ENCODE measurements around the gene P2RY8.
"Not testable (repeated sequence)": the region's sequence is repeated elsewhere in the genome, so short reads cannot be mapped to it uniquely, and the experiment has no call there.

Gene P2RY8, protein sequence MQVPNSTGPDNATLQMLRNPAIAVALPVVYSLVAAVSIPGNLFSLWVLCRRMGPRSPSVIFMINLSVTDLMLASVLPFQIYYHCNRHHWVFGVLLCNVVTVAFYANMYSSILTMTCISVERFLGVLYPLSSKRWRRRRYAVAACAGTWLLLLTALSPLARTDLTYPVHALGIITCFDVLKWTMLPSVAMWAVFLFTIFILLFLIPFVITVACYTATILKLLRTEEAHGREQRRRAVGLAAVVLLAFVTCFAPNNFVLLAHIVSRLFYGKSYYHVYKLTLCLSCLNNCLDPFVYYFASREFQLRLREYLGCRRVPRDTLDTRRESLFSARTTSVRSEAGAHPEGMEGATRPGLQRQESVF

DNA sequence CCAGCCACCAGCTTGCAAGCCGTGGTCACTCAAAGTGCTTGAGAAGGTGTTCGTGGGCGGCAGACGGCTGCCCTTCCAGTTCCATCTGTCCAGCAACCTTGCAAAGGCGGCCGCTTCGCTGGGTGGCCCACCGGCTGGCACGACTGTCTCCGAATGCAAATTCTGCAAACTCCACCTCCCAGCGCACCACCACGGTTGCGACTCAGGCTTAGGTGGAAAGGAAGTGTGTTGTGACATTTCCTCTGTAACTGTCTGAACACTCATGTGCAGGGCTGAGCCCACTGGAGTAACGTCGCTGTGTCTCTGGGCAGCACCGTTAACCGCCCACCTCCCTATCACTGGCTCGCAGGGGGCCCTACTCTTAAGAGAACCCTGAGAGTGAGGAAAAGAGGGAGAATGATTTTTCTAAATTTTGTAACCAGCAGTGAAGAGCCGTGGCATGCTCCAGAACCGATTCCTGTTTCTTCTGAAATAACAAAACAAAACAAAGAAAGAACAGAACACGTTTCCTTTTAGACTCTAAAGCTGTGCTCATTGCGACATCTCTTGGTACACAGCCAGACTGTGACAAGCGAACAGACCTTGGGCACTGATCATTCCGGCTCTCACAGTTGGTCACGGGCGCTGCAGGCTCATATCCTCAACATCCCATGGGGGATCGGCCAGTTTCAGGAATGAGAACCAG is at the start of gene P2RY8:
TSS of gene P2RY8 (minus strand) at position 155 of the 685 bp plus-strand sequence. CDS start 70,627 bp downstream, outside the sequence.
- peak in 1 of 2 experiments; percentile 1 for DNase-seq (ENCODE audit: low read depth in 2 of 2)

DNA sequence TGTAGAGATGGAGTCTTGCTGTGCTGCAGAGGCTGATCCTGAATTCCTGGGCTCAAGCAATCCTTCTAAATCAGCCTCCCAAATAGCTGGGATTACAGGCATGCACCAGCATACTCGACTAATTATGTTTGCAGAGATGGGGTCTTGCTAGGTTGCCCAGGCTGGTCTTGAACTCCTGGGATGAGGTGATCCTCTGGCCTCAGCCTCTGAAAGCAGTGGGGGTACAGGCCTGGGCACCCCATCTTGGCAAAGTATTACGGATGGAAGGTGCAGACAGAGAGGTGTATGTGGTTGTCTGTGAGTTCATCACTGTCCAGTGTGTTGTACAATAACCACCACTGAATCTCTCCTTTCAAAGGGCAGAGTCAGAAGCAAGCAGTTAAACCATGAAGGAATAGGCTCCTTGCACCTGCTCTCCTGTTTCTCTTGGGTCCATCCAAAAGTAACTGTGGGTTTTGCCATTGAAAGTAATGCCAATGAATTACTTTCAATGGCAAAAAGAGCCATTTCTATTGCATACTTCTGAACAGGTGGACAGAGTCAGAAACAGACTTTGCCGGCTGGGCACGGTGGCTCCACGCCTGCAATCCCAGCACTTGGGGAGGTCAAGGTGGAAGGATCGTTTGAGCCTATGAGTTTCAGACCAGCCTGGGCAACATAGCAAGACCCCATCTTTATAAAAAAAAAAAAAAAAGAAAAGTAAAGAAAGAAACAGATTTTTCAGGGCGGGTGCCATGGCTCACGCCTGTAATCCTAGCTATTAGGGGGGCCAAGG is 47.4 kb upstream of the P2RY8 start:
- DNase-seq (ENCODE audit: low read depth in 2 of 2): no peak

DNA sequence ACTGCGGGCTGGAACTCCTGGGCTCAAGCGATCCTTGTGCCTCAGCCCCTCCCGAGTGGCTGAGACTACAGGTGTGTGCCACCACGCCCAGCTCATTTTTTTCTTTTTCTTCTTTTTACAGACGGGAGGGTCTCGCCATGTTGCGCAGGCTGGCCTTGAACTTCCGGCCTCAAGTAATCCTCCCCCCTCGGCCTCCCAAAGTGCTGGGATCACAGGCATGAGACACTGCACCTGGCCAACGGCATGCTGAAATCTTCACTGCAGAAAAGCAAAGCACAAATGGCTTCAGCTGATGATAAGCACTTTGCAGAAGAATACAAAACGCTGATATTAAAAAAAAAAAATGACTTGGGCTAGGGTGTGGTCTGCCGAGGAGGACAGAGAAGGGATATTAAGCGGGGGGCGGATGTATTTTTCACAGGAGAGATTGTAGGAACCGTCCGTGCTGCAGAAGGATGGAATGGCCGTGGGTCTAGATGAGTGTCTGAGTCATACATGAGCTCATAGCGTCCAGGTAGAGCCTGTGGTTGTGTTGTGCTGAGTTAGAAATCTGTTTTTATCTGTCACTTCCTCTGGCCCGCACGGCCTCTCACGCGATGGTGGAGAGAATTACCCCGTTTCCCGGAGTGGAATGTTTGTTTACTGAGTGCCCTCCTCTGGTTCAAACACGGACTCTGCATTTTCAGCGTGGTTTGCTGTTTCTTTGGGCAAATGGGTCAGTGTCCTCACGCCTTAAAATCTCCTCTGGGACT is 45.9 kb upstream of the P2RY8 start:
- no peak for DNase-seq (ENCODE audit: low read depth in 2 of 2)

DNA sequence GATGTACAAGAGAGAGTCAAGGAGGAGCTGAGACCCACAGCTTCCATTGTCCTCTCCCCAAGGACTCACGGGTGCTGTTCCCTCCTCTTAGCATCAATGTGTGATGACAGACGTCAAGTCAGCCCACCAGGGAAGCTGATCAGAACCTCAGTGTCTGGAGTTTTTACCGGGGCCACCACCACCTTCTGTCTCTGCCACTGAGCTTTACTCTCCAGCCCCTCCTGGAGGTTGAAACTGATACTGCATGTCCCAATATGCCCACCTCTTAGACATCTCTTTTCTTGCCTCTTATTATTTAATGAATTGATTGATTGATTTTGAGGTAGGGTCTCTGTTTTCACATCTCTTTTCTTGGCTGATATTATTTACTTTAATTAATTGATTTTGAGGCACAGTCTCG is 44.1 kb upstream of the P2RY8 start:
- no peak for DNase-seq (ENCODE audit: low read depth in 2 of 2)

DNA sequence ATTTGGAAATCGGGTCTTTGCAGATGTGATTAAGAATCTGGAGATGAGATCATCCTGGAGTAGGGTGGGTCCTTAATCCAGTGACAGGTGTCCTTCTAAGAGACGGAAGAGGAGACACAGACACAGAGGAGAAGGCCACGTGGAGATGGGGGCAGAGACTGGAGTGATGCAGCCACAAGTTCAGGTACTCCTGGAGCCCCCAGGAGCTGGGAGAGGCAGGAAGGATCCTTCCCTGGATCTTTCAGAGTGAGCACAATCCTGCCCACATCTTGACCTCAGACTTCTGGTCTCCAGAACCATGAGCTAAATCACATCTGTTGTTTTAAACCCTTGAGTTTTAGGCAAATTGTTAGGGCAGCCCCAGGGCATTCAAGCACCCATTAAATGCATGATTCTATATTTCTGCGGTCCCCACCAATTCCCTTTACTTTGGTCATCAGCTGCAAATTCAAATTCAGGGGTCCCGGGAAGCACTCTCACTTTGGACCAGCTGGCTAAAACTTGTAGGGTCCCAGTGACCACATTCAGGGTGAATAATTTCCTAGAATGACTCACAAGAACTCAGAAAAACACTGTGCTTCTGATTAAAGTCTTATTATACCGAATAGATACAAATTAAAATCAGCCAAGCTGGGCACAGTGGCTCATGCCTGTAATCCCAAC is 41.7 kb upstream of the P2RY8 start:
- DNase-seq (ENCODE audit: low read depth in 2 of 2): no peak

DNA sequence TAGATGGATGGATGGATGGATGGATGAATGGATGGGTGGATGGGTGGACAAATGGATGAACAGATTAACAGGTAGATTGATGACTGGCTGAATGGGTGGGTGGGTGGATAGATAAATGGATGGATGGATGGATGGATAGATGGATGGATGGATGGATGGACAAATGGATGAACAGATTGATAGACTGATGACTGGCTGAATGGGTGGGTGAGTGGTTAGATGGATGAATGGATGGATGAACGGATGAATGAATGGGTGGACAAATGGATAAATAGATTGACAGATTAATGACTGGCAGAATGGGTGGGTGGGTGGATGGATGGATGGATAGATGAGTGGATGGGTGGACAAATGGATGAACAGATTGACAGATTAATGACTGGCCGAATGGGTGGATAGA is 40.9 kb upstream of the P2RY8 start:
- DNase-seq (ENCODE audit: low read depth in 2 of 2): no peak

DNA sequence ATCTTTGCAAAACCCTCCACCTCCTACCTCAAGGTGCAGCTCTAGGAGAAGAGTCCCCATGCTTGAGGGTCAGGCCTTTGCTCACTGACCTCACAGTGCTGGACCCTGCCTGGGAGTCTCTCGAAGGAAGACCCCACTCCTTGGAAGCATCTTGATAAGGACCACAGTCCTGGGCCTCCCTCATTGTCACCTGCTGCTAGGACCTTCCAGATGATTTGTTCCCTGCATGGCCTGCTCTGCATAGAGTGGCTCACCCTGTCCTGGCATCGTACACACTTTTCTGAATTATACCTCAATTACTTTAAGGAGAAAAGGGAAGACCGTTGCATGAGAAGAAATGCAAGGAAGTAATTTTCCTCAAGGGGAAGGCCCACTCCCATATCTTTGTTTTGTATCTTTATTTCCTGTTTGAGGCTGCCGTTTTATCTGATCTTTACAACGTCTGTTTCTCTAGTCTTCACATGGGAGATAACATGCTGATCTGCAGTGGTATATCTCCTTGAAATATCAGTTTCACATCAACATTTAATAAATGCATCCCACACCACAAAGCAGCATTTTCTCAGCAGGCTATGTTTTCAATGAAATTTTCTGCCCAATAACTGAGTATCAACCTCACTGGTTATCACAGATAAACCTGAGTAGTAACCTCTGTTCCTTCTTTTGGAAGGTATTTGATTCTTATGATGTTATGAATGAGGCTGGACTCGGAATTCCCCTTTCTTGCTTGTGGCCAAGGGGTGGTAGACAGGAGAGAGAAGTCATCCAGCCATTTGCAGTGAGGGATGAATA is 39.4 kb upstream of the P2RY8 start:
- DNase-seq (ENCODE audit: low read depth in 2 of 2): no peak

DNA sequence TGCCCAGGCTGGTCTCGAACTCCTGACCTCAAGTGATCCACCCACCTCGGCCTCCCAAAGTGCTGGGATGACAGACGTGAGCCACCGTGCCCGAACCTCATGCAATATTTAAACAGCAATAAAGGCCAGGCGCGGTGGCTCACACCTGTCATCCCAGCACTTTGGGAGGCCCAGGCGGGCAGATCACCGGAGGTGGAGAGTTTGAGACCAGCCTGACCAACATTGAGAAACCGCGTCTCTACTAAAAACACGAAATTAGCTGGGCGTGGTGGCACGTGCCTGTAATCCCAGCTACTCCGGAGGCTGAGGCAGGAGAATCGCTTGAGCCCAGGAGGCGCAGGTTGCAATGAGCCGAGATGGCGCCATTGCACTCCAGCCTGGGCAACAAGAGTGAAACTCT is 37.2 kb upstream of the P2RY8 start:
- DNase-seq (ENCODE audit: low read depth in 2 of 2): not testable (repeated sequence)

DNA sequence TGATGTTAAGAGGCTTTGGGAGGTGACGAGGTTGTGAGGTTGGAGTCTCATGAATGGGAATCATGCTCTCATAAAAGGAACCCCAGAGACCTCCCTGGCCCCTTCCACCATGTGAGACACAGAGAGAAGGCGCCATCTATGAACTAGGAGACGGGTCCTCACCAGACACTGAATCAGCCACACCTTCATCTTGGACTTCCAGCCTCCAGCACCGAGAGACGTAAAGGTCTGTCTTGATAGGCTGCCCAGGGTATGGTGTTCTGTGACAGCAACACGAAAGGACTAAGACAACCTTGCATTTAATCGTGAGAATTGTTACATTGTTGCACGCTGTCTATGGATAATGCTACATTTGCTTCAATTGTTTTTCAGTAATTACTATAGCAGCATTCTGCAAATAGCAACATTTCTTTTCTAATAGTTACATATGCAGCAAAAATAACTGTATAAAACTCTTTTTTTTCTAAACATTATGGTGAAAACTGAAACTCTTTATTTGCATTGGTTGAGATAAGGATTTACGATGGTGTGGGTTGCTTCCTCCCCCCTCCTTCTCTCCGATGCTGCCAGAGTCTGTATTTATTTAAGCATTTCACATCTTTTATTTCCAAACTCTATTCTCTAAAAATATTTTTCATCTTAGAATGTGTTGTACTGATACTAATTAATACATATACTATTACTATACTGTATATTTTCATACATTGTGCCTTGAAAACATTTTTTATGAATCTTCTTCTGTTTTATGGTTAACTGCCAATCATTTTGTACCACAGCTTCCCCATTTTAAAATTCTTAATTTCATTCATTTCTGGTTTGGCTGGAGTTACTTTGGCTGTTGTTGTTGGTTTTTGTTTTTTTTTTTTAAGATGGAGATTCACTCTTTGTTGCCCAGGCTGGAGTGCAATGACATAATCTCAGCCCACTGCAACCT is 28.0 kb upstream of the P2RY8 start:
- DNase-seq (ENCODE audit: low read depth in 2 of 2): no peak

DNA sequence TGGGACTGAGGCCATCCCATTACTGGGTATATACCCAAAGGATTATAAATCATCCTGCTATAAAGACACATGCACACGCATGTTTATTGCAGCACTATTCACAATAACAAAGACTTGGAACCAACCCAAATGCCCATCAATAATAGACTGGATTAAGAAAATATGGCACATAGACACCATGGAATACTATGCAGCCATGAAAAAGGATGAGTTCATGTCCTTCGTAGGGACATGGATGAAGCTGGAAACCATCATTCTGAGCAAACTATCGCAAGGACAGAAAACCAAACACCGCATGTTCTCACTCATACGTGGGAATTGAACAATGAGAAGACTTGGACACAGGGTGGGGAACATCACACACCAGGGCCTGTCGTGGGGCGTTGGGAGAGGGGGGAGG is 27.1 kb upstream of the P2RY8 start:
- not testable (repeated sequence) for DNase-seq (ENCODE audit: low read depth in 2 of 2)

DNA sequence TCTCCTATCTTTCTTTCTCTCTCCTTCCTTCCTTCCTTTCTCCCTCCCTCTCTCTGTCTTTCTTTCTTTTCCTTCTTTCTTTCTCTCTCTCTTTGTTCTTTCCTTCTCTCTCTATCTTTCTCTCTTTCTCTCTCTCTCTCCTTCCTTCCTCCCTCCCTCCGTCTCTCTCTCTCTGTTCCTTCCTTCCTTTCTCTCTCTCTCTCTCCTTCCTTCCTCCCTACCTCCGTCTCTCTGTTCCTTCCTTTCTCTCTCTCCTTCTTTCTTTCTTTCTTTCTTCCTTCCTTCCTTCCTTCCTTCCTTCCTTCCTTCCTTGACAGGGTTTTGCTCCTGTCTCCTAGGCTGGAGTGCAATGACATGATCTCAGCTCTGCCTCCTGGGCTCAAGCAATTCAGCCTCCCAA is 24.2 kb upstream of the P2RY8 start:
- DNase-seq (ENCODE audit: low read depth in 2 of 2): no peak

DNA sequence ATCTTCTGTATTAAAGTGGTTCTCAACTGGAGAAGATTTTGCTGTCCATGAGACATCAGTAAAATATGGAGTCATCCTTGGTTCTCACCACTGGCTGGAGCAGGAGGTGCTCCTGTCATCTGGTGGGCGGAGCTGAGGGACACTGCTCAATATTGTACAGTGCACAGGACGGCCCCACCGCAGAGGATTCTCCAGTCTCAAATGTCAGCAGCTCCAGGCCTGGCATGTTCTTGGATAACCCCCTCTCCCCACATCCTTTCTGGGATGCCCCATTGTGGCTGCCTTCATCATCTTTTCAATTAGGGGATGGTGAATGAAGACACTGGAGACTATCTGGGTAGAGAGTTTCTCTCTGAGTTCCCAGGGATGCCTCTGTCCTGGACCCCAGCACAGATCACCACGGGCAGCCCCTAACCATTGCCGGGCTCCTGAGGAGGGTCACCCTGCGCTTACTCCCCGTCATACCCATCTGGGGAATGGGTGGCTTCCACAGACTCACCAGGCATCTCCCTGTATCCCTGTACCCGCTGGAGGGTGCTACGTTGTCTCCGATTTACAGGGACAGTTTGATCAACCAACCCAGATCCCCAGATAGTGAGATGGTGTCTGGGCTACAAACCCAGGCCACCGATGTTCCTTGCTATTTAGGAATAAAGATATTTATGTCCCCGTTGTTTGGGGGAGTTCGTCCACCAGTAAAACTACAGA is 21.9 kb upstream of the P2RY8 start:
- no peak for DNase-seq (ENCODE audit: low read depth in 2 of 2)

DNA sequence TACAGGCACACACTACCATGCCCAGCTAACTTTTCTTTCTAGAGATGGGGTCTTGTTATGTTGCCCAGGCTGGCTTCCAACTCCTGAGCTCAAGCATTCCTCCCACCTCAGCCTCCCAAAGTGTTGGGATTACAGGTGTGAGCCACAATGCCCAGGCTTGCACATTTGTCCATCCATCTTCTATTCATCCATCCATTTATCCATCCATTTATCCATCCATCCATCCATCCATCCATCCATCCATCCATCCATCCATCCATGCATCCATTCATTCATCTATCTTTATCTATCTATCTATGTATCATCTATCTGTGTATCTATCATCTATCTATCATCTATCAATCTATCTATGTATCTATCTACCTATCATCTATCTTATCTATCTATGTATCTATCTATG is 20.5 kb upstream of the P2RY8 start:
- not testable (repeated sequence) for DNase-seq (ENCODE audit: low read depth in 2 of 2)

DNA sequence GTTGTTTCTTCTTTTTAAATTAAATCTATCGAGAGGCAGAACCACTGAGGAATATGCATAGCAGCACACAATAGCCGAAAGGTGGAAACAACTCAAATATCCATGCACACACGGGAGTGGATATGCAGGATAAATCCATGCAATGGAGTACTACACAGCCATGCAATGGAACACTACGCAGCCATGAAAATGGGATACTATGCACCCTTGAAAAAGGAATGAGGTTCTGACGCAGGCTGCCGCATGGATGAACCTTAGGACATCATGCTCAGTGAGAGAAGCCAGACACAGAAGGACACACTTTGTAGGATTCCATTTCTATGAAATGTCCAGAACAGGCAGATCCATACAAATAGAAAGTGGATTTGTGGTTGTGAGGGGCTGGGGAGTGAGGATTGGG is 18.4 kb upstream of the P2RY8 start:
- DNase-seq (ENCODE audit: low read depth in 2 of 2): no peak

DNA sequence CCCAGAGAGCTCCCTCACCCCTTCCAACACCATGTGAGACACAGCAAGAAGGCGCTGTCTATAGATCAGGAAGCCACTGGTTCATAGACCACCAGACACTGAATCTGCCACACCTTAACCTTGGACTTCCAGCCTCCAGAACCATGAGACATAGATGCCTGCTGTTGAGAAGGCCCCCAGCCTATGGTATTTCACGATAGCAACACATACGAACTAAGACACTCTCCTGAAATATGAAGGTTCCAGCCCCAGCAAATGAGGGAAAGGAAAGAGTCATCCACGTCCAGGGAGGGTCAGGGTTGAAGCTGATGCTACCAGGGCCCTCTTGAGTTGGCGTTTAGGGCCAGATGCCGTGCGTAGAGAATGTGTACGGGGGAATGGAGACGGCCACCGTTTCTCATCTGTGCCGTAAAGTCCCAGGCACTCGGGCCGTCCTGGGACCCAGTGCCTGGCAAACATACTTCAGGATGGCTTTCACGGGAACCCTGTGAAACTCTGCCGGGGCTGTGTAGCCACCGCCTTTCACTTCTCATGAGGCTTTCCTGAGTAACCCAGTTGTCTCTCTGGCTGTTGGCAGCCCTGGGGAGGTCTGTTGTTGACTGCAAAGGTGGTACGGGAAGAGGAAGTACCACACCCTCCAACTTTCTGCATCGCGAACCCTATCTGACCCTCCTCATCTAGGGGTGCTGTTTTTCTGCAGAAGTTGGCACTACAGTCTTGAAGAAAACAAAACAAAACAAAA is 17.7 kb upstream of the P2RY8 start:
- DNase-seq (ENCODE audit: low read depth in 2 of 2): no peak

DNA sequence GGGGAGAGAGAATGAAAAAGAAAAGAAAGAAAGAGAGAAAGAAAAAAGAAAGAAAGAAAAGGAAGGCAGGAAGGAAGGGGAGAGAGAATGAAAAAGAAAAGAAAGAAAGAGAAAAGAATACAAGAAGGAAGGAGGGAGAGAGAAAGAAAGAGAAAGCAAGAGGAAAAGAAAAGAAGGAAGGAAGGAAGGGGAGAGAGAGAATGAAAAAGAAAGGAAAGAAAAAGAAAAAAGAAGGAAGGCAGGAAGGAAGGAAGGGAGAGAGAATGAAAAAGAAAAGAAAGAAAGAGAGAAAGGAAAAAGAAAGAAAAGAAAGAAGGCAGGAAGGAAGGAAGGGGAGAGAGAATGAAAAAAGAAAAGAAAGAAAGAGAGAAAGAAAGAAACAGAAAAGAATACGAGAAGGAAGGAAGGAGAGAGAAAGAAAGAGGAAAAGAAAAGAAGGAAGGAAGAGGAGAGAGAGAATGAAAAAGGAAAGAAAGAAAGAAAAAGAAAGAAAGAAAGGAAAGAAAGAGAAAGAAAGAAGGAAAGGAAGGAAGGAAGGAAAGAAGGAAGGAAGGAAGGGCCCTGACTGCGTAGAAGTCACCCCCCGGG is 15.1 kb upstream of the P2RY8 start:
- no peak for DNase-seq (ENCODE audit: low read depth in 2 of 2)

DNA sequence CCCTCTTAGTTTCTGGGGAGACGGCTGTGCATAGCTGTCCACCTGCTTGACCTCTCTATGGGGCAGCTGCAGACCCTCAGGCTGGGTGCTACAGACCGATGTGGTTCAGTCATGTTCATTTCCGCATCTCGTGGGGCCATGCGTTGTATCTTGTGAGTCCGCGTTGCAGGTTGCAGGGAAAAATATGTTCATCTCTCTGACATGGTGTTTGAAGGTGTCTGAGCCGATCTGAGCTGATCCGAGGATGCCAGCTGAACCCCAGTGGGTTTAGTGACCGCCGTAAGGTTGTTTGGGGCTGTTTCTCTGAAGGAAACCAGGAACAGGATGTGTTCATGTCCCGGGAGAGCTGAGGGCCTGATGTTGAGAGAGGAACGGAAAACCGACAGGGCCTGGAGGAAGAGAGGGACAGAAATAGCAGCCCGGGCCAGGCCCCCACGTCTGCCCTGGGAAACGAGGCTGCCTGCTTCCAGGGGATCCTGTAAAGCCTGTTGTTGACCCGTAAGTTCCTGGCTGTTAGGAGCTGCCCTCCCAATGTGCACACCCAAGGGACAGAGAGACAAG is 9.8 kb upstream of the P2RY8 start:
- DNase-seq (ENCODE audit: low read depth in 2 of 2): no peak

Measured in fibroblast of skin of left quadriceps (primary cell).